Left renal pelvis (tissue), 4 donors: Measurements from ENCODE around the gene DRC7. TPM values are rescaled to one million over a fixed set of nuclear protein-coding genes. Genes with fewer than 3 reads are reported as not detected.

Experiments
- DNase-seq, 4 donors: peaks; one replicate each; pipeline ENCODE4 v3.0.0-alpha.2; 2013; ENCODE audit warnings: low read depth in 4 of 4, low spot score in 3 of 4
- polyA plus RNA-seq, 4 donors: library from polyadenylated mRNA; unstranded; fragments of 120-200 nt; gene quantifications; one replicate each; pipeline ENCODE4 v1.2.1, GENCODE V29; 2013; ENCODE audit not compliant: insufficient read length in 4 of 4

Gene DRC7
- polyA plus RNA-seq, 4 donors: 0.16 to 3.9 (median 2.7) TPM

- no peak for DNase-seq
These were observed 63.9 kb downstream of the DRC7 start for GRCh38 chr16:57758331-57759117.

- DNase-seq: no peak
These were observed 64.5 kb downstream of the DRC7 start for GRCh38 chr16:57759131-57759530.

DNA sequence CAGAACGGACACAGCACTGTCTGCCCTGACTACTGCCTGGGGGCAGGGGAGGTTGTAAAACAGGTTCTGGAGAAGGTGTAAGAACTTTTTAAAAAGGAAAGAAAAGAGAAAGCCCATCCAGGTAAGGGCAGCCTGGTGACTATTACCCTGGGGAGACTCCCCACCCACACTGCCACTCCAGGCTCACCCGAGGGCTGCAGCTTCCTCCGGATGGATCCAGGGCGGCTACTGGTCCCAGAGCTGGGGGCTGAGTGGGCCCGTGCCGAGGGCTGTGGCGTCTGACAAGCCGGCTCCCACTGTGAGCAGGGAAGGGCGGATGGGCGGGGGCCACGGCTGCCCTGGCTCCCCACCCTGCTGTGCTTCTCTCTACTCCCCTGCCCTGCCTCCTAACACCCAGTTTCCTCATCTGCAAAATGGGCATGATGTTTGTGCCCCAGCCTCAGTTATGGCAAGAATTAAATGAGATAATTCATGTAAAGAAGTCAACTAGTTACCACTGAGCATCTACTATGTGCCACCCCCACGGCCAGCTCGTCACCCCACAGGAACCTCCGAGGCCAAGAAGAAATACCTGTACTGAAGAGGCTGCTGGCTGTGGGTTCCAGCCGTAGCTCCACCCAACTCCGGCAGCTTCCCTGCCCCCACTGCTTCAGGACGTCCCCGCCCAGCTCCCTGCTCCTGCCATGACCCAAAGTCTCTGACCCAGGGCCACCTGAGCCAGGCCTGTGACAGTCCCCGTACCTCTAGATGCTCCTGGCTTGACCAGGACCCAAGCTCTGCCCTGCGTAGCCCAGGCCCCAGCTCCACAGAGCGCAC is 65.1 kb downstream of the DRC7 start:
- no peak for DNase-seq

DNA sequence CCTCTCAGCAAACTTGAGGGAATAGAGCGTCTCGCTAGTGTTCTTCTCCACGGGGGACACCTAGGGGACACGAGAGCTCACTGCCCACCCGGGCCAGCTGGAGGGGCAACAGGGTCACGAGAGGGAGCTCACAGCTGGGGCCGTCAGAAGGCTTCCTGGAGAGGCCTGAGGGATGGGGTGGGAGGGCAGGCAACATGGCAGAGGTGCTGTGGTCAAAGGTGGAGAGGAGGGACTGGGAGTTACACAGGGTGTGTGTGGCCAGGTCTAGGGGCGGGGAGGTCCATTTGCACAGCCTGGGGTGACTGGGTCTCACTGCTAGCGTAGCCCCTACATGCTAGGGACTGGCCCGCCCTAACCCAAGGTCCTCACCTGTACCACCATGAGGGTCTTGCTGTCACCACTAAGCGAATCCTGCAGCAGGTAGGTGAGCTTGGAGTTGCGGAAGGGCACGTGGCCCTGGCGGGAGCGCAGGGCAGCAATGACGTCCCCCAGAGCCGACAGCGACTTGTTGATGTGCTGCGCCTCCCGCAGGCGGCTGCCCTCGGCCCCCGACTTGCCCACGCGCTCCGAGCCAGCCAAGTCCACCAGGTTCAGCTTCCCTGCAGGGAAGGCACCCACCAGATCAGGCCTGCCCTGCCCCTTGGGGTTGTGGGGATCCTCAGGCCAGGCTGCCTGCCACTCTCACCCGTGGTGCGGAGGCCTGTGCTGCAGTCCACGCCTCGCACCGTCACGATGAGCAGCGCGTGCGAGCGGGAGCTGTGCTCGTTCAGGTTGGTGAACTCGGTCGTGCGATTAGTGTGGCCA is 66.0 kb downstream of the DRC7 start:
- no peak for DNase-seq

- no peak for DNase-seq
These were observed 66.7 kb downstream of the DRC7 start for GRCh38 chr16:57761301-57761700.

DNA sequence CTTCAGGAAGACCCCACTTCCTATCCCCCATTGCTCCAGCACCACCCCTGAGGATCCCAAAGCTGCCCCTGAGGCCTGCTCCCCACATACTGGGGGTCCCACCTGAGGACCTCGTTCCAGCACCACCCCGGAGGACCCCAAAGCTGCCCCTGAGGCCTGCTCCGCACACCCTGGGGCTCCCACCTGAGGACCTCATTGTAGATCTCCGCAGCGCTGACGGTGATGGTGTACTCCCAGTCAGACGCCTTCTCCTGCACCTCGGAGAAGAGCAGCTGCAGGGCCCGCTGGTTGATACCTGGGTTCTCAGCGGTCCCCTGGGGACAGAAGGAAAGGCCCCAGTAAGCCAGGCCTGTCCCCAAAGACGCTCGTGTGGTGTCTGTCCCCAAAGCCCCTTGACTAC is 67.4 kb downstream of the DRC7 start:
- DNase-seq: no peak

DNA sequence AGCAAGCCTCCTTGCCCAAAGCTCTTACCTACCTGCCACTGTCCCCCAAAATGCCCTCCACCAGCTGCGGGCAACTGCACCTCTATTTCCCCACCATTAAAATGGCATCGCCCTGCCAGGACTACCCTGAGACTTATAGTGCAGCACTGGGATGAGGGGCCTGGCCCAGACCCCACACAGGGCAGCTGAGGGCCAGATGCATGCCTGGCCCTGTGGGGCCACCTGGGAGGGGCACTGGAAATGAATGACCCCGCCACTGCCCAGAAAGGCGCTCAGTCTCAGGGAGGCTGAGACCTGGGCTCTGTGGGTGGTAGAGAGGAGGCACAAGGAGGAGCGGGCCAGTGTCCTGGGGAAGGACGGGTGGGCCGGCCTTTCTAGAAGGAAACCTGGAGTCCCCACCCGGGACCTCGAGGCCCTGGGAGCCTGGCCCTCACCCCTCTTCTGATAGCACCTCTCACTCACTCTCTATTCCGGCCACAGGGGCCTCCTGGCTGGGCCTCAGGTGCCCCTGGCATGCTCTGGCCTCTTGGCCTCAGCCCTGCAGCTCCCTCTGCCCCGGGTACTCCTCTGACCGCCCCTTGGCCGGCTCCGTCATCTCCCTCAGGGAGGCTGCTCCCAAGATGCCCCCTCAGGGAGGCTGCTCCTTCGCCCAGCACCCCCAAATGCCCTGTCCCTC is 67.9 kb downstream of the DRC7 start:
- no peak for DNase-seq

GRCh38 chr16:57763285-57764005 is 68.8 kb downstream of the DRC7 start:
- DNase-seq: no peak

DNA sequence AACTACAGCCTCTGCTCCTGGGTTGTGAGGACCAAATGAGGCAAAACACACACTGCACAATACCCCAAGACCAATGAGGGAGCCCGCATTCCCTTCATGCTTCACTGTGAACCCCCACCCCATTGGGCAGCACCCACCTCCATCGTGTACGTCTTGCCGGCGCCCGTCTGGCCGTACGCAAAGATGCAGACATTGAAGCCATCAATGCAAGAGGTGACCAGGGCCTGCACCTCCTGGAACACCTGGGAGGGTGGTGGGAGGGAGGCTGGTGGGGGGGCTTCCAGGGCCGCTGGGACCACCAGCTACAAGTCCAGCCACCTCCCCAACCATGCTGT is 69.4 kb downstream of the DRC7 start:
- no peak for DNase-seq

- DNase-seq: no peak
These were observed 69.9 kb downstream of the DRC7 start for GRCh38 chr16:57764341-57765159.

DNA sequence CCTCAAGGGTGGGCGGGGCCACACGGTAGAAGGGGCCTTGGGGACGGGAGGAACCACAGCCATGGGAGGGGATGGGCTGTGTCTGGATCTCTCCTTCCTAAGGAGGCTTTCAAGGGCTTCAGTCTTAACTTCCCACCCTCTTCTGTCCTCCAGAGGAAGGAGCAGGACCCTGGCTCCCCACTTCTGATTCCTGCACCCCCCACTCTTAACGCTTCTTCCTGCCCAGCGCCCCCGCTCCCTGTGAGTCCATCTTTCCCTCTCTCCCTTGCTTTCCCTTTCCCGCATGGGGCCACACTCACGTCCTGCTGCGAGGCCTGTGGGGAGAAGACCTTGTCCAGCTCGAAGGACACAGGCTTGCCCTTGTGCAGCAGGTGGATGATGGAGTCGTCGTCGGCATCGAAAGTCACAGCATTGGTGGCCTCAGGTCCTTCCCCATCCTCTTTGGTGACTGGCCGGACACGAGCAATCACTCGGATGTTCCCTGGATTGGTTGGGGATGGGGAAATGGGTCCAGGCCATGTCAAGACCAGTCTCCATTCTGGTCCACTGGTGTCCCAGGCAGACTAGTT is 70.6 kb downstream of the DRC7 start:
- DNase-seq: no peak

DNA sequence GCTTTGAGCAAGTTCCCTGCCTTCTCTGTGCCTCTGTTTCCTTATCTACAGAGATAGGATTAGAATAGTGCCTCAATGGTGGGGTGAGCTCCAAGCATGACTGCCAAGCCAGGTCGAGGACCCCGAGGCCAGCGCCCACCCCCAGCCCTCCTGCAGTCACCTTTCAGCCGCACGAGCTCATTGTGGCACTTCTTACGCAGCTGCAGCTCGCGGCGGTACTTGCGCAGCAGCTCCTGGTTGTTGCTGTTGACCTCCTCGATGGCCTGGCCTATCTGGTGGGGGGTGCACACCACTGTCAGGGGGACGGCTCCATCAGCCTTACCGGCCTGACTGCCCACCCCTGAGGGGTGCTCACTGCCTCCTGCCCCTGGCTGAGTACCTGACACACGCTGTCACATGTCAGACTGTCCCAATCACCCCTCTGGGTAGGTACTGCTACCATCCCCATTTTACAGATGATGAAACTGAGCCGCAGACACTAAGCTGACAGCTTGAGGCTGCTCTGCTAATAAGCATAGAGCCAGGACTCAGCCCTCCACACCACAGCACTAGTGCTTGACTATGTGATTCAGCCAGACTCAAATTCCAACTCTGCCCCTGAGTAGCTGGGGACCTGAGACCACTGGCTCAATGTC is 72.2 kb downstream of the DRC7 start:
- no peak for DNase-seq

- DNase-seq: no peak
These were observed 75.0 kb downstream of the DRC7 start for GRCh38 chr16:57769541-57770145.

- DNase-seq: no peak
These were observed 75.8 kb downstream of the DRC7 start for GRCh38 chr16:57770361-57770760.

DNA sequence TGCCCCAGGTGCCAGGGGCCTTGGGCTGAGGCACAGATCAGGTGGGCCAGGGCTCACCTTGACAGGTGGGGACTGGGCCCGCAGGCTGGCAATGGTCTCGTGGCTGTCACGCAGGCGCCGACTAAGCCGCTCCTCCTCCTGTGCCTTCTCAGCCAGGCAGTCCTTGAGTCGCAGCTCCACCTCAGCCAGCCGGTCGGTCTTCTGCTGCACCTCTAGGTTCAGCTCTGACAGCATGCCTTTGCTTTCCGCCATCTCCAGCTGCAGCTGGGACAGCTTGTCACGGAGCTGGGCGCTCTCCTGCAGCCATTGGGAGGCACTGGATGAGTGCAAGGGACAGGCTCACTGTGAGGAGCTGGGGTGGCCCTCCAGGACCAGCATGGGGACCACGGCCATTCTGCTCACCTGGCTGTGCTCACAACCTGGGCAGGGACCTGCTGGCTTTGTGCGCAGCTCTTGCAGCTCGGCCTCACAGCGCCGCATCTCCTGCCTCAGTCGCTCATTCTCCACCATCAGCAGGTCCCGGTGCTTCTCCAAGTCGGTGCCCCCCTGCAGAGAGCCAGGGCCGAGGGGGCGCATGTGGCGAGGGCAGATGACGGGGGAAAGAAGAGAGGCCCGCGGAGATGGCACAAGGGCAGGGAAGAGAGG is 76.7 kb downstream of the DRC7 start:
- DNase-seq: no peak

GRCh38 chr16:57773019-57773418 is 78.4 kb downstream of the DRC7 start:
- DNase-seq: no peak

GRCh38 chr16:57773655-57774295 is 79.2 kb downstream of the DRC7 start:
- no peak for DNase-seq
